ENCODE data around the gene DENND1A. TPM values are rescaled to one million over a fixed set of nuclear protein-coding genes. Genes with fewer than 3 reads are reported as not detected.

Gene DENND1A
- total RNA-seq, 2 donors from 2014 or later: 17.8 to 36.6 TPM

DNA sequence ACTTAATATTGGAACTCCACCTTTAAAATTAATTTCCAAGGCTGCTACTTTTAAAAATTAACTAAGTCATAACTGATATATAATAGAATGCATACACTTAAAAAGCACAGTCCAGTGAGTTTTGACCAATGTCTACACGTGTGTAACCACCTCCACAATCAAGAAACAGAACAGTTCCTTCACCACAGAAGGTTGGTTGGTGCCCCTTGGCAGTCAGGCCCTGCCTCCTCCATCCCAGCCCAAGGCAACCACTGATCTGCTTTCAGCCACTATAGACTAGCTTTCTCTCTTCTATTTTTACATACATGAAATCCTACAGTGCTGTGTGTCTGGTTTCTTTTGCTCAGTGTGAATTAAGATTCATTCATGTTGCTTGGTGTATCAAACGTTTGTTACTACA lies 358.7 kb downstream of the DENND1A start:
- Histone ChIP-seq H3K27me3 (replicated peaks; ENCODE audit: insufficient read depth) (no peaks in the 10 kb centered on the region), H3K9me3 (no peaks in the 10 kb centered on the region), H3K36me3 (no peaks in the 10 kb centered on the region), H3K27ac (no peak overlapping the region), H3K4me3 (no peak overlapping the region), H3K4me1 (ENCODE audit: control insufficient read depth in 1 of 2, low read depth in 2 of 2) (peaks cover 0 to 12% of the 10 kb centered on the region in 2 donors)
- TF ChIP-seq, protein P1, sequence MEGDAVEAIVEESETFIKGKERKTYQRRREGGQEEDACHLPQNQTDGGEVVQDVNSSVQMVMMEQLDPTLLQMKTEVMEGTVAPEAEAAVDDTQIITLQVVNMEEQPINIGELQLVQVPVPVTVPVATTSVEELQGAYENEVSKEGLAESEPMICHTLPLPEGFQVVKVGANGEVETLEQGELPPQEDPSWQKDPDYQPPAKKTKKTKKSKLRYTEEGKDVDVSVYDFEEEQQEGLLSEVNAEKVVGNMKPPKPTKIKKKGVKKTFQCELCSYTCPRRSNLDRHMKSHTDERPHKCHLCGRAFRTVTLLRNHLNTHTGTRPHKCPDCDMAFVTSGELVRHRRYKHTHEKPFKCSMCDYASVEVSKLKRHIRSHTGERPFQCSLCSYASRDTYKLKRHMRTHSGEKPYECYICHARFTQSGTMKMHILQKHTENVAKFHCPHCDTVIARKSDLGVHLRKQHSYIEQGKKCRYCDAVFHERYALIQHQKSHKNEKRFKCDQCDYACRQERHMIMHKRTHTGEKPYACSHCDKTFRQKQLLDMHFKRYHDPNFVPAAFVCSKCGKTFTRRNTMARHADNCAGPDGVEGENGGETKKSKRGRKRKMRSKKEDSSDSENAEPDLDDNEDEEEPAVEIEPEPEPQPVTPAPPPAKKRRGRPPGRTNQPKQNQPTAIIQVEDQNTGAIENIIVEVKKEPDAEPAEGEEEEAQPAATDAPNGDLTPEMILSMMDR (IDR thresholded peaks at IDR 0.05): no peak
- DNase-seq (ENCODE audit: low spot score) (no peak), ATAC-seq (ENCODE audit: insufficient number of reproducible peaks, low FRiP score, low read depth) (no peak)

DNA sequence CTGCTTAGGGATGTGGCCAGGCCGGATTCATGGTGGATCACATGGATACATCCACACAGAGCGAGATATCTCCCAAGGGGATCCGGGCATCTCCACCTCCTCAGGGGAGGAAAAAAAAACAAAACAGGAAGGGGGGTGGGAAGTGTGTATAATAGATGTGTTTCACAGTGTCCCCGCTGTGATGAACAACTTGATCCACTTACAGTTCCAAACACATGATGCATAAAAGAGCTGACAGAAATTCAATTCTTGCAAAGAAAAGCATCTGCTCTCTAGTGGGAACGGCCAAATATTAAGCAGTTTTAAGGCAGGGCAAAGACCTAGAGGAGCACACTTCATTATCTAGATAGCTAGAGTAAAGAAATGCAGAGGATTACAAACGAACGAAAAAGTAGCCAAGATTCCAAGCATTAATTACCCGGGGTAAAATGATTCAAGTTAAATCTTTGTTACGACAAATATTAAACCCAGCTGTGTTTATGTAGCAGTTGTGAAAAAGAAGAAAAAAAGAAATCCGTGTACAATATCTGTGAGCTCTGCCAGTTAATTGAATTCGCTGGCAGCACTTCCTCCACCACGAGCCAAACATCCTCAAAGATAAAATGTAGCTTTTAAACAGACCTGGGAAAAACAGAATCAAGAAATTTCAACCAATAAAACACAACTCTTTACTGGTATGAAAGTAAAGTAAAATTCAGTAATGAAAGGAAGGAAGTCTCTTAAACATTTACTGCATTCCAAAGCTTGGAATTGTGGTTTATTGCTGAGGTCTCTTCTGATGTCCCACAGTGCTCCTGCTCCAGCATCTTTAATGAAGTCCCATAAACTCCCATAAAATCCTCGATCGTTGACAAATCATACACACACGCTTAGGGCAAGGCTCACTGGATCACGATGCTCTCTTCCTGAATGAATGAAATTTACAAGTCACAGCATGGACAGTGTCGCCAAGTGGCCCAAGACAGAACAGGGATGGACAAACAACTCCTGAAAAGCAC lies 360.9 kb downstream of the DENND1A start:
- Histone ChIP-seq H3K36me3 (no peaks in the 10 kb centered on the region), H3K27ac (no peak overlapping the region), H3K9me3 (no peaks in the 10 kb centered on the region), H3K4me3 (no peak overlapping the region), H3K27me3 (replicated peaks; ENCODE audit: insufficient read depth) (no peaks in the 10 kb centered on the region), H3K4me1 (ENCODE audit: control insufficient read depth in 1 of 2, low read depth in 2 of 2) (peaks cover 0 to 12% of the 10 kb centered on the region in 2 donors)
- DNase-seq (ENCODE audit: low spot score) (no peak), ATAC-seq (ENCODE audit: insufficient number of reproducible peaks, low FRiP score, low read depth) (no peak)
- TF ChIP-seq, protein P1 (IDR thresholded peaks at IDR 0.05): no peak

DNA sequence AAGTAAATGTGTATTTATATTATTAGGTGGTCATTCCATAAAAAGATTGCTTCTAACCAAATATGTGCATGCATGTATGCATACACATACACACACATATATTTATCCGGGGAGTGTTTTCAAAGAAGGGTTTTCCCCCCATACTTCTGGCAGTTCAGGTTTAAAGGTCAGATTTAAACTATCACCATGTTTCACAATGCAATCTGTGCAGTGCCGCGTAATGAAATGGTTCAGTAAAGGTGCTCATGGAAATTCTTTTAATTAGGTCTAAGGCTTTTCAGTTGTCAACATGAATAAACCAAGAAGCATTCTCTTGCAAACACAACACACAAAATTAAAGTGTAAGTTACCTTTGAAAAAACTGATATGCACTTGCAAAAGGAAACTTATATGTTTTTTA lies 362.9 kb downstream of the DENND1A start:
- TF ChIP-seq, protein P1 (IDR thresholded peaks at IDR 0.05): no peak
- DNase-seq (ENCODE audit: low spot score): no peak
- no peaks in the 10 kb centered on the region for H3K9me3 ChIP-seq
- no peak for ATAC-seq (ENCODE audit: insufficient number of reproducible peaks, low FRiP score, low read depth)
- H3K4me1 ChIP-seq (ENCODE audit: control insufficient read depth in 1 of 2, low read depth in 2 of 2): peaks cover 0 to 12% of the 10 kb centered on the region in 2 donors
- no peaks in the 10 kb centered on the region for H3K36me3 ChIP-seq
- no peak overlapping the region for H3K27ac ChIP-seq
- H3K27me3 ChIP-seq (replicated peaks; ENCODE audit: insufficient read depth): no peaks in the 10 kb centered on the region
- H3K4me3 ChIP-seq: no peak overlapping the region

DNA sequence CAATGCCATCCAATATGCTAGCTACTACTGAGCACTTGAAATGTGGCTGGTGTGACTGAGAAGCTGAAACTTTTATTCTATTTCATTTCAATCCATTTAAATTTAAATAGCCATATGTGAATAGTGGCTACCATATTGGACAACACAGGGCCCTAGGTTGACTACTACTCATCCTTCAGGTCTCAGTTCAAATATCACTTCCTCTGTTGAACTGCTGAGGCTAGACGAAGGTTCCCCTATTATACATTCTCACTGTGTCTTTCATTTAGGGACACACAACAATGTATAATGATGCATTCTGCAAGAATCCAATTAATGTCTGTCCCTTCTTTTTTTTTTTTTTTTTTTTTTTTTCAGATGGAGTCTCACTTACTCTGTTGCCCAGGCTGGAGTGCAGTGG lies 365.3 kb downstream of the DENND1A start:
- Histone ChIP-seq H3K4me3 (no peak overlapping the region), H3K27ac (no peak overlapping the region), H3K27me3 (replicated peaks; ENCODE audit: insufficient read depth) (no peaks in the 10 kb centered on the region), H3K4me1 (ENCODE audit: control insufficient read depth in 1 of 2, low read depth in 2 of 2) (peaks cover 0 to 11% of the 10 kb centered on the region in 2 donors), H3K9me3 (no peaks in the 10 kb centered on the region), H3K36me3 (no peaks in the 10 kb centered on the region)
- TF ChIP-seq, protein P1 (IDR thresholded peaks at IDR 0.05): no peak
- no peak for ATAC-seq (ENCODE audit: insufficient number of reproducible peaks, low FRiP score, low read depth)
- DNase-seq (ENCODE audit: low spot score): no peak

DNA sequence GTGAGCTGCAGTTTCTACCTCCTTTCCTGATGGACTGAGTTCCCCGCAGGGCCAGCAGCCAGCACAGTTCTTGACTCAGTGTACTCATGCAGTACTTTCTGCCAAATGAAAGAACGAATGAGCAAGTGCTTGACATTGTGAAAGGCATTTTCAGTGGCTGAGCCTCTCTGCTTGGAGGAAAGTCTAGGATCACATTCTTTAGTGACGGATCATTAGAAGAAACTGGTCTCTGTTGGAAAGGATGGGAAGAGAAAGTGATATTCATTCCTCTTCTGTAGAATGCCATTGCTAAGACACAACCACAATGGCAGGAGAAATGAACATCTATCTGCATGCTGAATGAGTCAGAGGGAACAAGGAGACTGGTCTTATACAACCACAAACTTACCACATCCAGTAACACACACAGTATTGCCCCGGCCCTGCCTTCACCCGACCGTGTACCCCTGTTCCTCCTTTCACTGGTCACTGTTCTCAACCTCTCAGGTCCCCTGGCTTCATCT lies 367.0 kb downstream of the DENND1A start:
- no peaks in the 10 kb centered on the region for H3K4me1 ChIP-seq (ENCODE audit: control insufficient read depth in 1 of 2, low read depth in 2 of 2)
- H3K27ac ChIP-seq: no peak overlapping the region
- no peaks in the 10 kb centered on the region for H3K27me3 ChIP-seq (replicated peaks; ENCODE audit: insufficient read depth)
- no peaks in the 10 kb centered on the region for H3K9me3 ChIP-seq
- DNase-seq (ENCODE audit: low spot score) (no peak), ATAC-seq (ENCODE audit: insufficient number of reproducible peaks, low FRiP score, low read depth) (no peak)
- H3K36me3 ChIP-seq: no peaks in the 10 kb centered on the region
- TF ChIP-seq, protein P1 (IDR thresholded peaks at IDR 0.05): no peak
- H3K4me3 ChIP-seq: no peak overlapping the region

All from thoracic aorta (tissue), 2 donors.